ENCODE data around the gene TESK2.

Gene TESK2

DNA sequence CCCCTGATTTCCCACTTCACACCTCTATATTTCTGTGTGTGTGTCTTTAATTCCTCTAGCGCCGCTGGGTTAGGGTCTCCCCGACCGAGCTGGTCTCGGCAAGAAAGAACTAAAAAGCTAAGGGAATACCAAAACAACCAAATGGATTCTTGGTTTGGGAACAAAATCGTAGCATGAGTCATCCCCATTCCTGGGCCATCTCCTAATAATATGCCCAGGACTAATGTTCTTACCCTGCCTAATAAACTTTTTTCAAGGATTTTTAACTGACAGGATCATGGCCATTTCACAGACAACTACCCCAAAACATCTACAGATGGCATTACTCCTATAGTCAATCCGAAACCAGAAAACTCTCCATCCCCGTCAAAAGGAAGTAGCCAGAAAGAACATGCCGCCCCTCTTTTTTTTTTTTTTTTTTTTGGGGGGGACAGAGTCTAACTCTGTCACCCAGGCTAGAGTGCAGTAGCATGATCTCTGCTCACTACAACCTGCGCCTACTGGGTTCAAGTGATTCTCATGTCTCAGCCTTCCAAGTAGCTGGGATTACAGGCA lies 168.4 kb downstream of the TESK2 start:
- Histone ChIP-seq H3K27me3 (ENCODE audit: control insufficient read depth in 1 of 2, insufficient read depth in 2 of 2, low read length in 2 of 2) (peaks cover 0 to 4% of the 10 kb centered on the region in 2 donors), H3K27ac (ENCODE audit: low read length) (no peak overlapping the region)

GRCh38 chr1:45321444-45321843 lies 169.5 kb downstream of the TESK2 start:
- no peaks in the 10 kb centered on the region for H3K9me3 ChIP-seq (ENCODE audit: control insufficient read depth in 2 of 2, low read length in 2 of 2)
- H3K4me1 ChIP-seq (ENCODE audit: control insufficient read depth, insufficient read depth, low read length): peaks cover 3% of the 10 kb centered on the region
- no peak overlapping the region for H3K9ac ChIP-seq (ENCODE audit: low read length in 2 of 2)
- no peaks in the 10 kb centered on the region for H3K36me3 ChIP-seq (ENCODE audit: control insufficient read depth in 2 of 2, insufficient read depth in 2 of 2, low read length in 2 of 2)
- H3K27me3 ChIP-seq (ENCODE audit: control insufficient read depth in 1 of 2, insufficient read depth in 2 of 2, low read length in 2 of 2): no peaks in the 10 kb centered on the region
- H3K4me3 ChIP-seq (ENCODE audit: low read length in 2 of 2): no peak overlapping the region
- H3K27ac ChIP-seq (ENCODE audit: low read length): no peak overlapping the region

More for the DNA sequence above, 168.4 kb downstream of the TESK2 start:
- no peak overlapping the region for H3K9ac ChIP-seq (ENCODE audit: low read length in 2 of 2)
- H3K36me3 ChIP-seq (ENCODE audit: control insufficient read depth in 2 of 2, insufficient read depth in 2 of 2, low read length in 2 of 2): no peaks in the 10 kb centered on the region
- no peak overlapping the region for H3K4me3 ChIP-seq (ENCODE audit: low read length in 2 of 2)
- peaks cover 15% of the 10 kb centered on the region for H3K4me1 ChIP-seq (ENCODE audit: control insufficient read depth, insufficient read depth, low read length)
- H3K9me3 ChIP-seq (ENCODE audit: control insufficient read depth in 2 of 2, low read length in 2 of 2): no peaks in the 10 kb centered on the region

DNA sequence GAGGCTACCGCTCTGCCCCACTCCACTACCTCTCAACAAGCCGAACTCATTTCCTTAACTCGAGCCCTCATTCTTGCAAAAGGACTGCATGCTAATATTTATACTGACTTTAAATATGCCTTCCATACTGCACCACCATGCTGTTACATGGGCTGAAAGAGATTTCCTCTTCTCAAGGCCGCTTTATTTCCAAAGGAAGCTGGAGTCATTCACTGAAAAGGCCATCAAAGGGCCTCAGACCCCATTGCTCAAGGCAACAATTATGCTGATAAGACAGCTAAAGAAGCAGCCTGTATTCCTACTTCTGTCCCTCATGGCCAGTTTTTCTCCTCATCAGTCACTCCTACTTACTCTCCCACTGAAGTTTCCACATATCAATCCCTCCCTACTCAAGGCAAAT lies 171.2 kb downstream of the TESK2 start:
- no peak overlapping the region for H3K27ac ChIP-seq (ENCODE audit: low read length)
- no peaks in the 10 kb centered on the region for H3K27me3 ChIP-seq (ENCODE audit: control insufficient read depth in 1 of 2, insufficient read depth in 2 of 2, low read length in 2 of 2)
- no peaks in the 10 kb centered on the region for H3K4me1 ChIP-seq (ENCODE audit: control insufficient read depth, insufficient read depth, low read length)
- H3K36me3 ChIP-seq (ENCODE audit: control insufficient read depth in 2 of 2, insufficient read depth in 2 of 2, low read length in 2 of 2): no peaks in the 10 kb centered on the region
- H3K9me3 ChIP-seq (ENCODE audit: control insufficient read depth in 2 of 2, low read length in 2 of 2): no peaks in the 10 kb centered on the region
- H3K4me3 ChIP-seq (ENCODE audit: low read length in 2 of 2): no peak overlapping the region
- no peak overlapping the region for H3K9ac ChIP-seq (ENCODE audit: low read length in 2 of 2)

DNA sequence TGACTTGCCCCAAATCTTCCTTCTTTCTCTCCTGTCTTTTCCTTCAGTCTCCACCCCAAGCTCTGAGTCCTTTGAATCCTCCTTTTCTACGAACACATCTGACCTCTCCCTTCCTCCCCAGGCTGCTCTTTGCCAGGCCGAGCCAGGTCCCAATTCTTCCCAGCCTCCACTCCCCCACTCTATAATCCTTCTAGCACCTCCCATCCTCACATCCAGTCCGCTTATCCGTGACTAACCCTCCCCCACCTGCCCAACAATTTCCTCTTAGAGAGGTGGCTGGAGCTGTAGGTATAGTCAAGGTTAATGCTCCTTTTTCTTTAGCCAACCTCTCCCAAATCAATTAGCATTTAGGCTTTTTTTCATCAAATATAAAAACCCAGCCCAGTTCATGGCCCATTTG lies 173.8 kb downstream of the TESK2 start:
- no peak overlapping the region for H3K9ac ChIP-seq (ENCODE audit: low read length in 2 of 2)

DNA sequence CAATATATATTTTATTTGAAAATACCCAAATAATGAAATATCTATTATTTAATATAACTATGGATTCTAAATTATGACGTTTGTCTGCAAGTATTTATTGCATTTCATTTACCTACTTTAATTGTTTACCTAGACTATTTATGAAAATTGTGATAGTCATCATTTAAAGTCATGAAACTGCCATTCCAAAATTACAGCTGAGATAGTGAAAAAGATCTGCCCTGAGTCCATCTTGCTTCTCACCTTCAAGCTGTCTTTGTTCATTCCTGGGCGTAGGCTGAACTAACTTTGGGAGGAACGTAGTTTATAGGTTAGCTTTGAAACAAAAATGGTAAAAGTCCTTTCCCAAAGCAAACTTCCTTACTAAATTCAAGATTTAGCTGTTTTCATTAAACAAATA lies 176.7 kb downstream of the TESK2 start:
- no peaks in the 10 kb centered on the region for H3K4me1 ChIP-seq (ENCODE audit: control insufficient read depth, insufficient read depth, low read length)
- H3K4me3 ChIP-seq (ENCODE audit: low read length in 2 of 2): no peak overlapping the region
- no peaks in the 10 kb centered on the region for H3K36me3 ChIP-seq (ENCODE audit: control insufficient read depth in 2 of 2, insufficient read depth in 2 of 2, low read length in 2 of 2)
- H3K9me3 ChIP-seq (ENCODE audit: control insufficient read depth in 2 of 2, low read length in 2 of 2): no peaks in the 10 kb centered on the region
- H3K27ac ChIP-seq (ENCODE audit: low read length): no peak overlapping the region
- no peaks in the 10 kb centered on the region for H3K27me3 ChIP-seq (ENCODE audit: control insufficient read depth in 1 of 2, insufficient read depth in 2 of 2, low read length in 2 of 2)
- no peak overlapping the region for H3K9ac ChIP-seq (ENCODE audit: low read length in 2 of 2)

More for the DNA sequence above, 173.8 kb downstream of the TESK2 start:
- no peaks in the 10 kb centered on the region for H3K27me3 ChIP-seq (ENCODE audit: control insufficient read depth in 1 of 2, insufficient read depth in 2 of 2, low read length in 2 of 2)
- no peak overlapping the region for H3K4me3 ChIP-seq (ENCODE audit: low read length in 2 of 2)
- H3K36me3 ChIP-seq (ENCODE audit: control insufficient read depth in 2 of 2, insufficient read depth in 2 of 2, low read length in 2 of 2): no peaks in the 10 kb centered on the region
- H3K4me1 ChIP-seq (ENCODE audit: control insufficient read depth, insufficient read depth, low read length): no peaks in the 10 kb centered on the region
- no peaks in the 10 kb centered on the region for H3K9me3 ChIP-seq (ENCODE audit: control insufficient read depth in 2 of 2, low read length in 2 of 2)
- no peak overlapping the region for H3K27ac ChIP-seq (ENCODE audit: low read length)

DNA sequence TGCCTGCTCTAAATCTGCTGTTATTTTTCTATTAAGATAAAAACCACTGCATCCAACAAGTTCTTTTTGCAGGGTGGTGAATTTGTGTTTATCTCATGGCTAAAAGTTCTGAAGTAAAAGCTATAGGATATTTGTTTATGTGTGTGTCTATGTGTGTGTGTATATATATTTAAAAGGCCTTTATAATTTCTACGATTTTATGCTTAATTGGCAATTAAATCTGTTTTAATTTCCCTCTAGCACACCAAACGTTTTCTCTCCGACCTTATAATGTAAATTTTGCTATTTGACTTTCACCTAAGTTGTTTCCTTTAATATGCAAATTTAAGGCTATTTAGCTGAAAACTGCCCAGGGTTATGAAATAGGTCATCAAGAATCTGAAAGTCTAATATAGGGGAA lies 184.1 kb downstream of the TESK2 start:
- no peak overlapping the region for H3K9ac ChIP-seq (ENCODE audit: low read length in 2 of 2)
- H3K9me3 ChIP-seq (ENCODE audit: control insufficient read depth in 2 of 2, low read length in 2 of 2): no peaks in the 10 kb centered on the region
- H3K4me3 ChIP-seq (ENCODE audit: low read length in 2 of 2): no peak overlapping the region
- peaks cover 17% of the 10 kb centered on the region for H3K4me1 ChIP-seq (ENCODE audit: control insufficient read depth, insufficient read depth, low read length)
- H3K27ac ChIP-seq (ENCODE audit: low read length): no peak overlapping the region
- H3K27me3 ChIP-seq (ENCODE audit: control insufficient read depth in 1 of 2, insufficient read depth in 2 of 2, low read length in 2 of 2): no peaks in the 10 kb centered on the region
- no peaks in the 10 kb centered on the region for H3K36me3 ChIP-seq (ENCODE audit: control insufficient read depth in 2 of 2, insufficient read depth in 2 of 2, low read length in 2 of 2)

DNA sequence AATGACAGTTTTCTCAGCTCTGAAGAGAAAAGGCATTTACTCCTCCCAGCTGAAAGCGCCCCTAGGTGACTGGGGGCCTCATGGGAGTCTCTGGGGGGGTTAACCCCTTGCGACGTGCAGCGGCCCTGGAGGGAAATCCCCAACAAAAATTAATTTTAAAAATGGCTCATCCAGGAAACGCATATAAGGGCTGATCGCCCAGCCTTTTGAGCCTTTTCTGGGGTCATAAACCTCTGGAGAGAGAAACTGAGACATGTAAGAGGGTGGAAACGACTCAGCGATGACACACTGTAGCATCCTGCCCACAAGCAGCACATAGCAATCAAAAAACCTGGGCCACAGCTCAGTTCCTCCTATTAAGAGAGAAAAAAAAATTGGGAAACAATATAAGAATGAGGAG lies 184.6 kb downstream of the TESK2 start:
- no peaks in the 10 kb centered on the region for H3K27me3 ChIP-seq (ENCODE audit: control insufficient read depth in 1 of 2, insufficient read depth in 2 of 2, low read length in 2 of 2)
- peaks cover 17% of the 10 kb centered on the region for H3K4me1 ChIP-seq (ENCODE audit: control insufficient read depth, insufficient read depth, low read length)
- no peaks in the 10 kb centered on the region for H3K36me3 ChIP-seq (ENCODE audit: control insufficient read depth in 2 of 2, insufficient read depth in 2 of 2, low read length in 2 of 2)
- no peak overlapping the region for H3K9ac ChIP-seq (ENCODE audit: low read length in 2 of 2)
- H3K4me3 ChIP-seq (ENCODE audit: low read length in 2 of 2): no peak overlapping the region
- no peak overlapping the region for H3K27ac ChIP-seq (ENCODE audit: low read length)
- no peaks in the 10 kb centered on the region for H3K9me3 ChIP-seq (ENCODE audit: control insufficient read depth in 2 of 2, low read length in 2 of 2)

DNA sequence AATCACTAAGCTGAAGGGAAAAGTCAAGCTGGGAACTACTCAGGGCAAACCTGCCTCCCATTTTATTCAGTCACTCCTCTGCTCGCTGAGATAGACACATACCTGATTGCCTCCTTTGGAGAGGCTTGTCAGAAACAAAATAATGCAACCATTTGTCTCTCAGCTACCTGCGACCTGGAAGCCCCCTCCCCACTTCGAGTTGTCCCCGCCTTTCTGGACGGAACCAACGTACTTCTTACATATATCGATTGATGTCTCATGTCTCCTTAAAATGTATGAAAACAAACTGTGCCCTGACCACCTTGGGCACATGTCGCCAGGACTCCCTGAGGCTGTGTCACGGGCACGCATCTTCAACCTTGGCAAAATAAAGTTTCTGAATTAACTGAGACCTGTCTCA lies 185.7 kb downstream of the TESK2 start:
- Histone ChIP-seq H3K36me3 (ENCODE audit: control insufficient read depth in 2 of 2, insufficient read depth in 2 of 2, low read length in 2 of 2) (no peaks in the 10 kb centered on the region), H3K4me1 (ENCODE audit: control insufficient read depth, insufficient read depth, low read length) (peaks cover 17% of the 10 kb centered on the region), H3K27ac (ENCODE audit: low read length) (no peak overlapping the region)

GRCh38 chr1:45304311-45305081 lies 186.5 kb downstream of the TESK2 start:
- Histone ChIP-seq H3K4me1 (ENCODE audit: control insufficient read depth, insufficient read depth, low read length) (peaks cover 20% of the 10 kb centered on the region), H3K27me3 (ENCODE audit: control insufficient read depth in 1 of 2, insufficient read depth in 2 of 2, low read length in 2 of 2) (no peaks in the 10 kb centered on the region), H3K36me3 (ENCODE audit: control insufficient read depth in 2 of 2, insufficient read depth in 2 of 2, low read length in 2 of 2) (no peaks in the 10 kb centered on the region), H3K4me3 (ENCODE audit: low read length in 2 of 2) (peak overlapping the region; percentile 87 to 91), H3K9ac (ENCODE audit: low read length in 2 of 2) (peak overlapping the region; percentile 91 to 92), H3K27ac (ENCODE audit: low read length) (peak overlapping the region; percentile 88), H3K9me3 (ENCODE audit: control insufficient read depth in 2 of 2, low read length in 2 of 2) (no peaks in the 10 kb centered on the region)

More for the DNA sequence above, 185.7 kb downstream of the TESK2 start:
- no peak overlapping the region for H3K4me3 ChIP-seq (ENCODE audit: low read length in 2 of 2)
- H3K27me3 ChIP-seq (ENCODE audit: control insufficient read depth in 1 of 2, insufficient read depth in 2 of 2, low read length in 2 of 2): no peaks in the 10 kb centered on the region
- no peaks in the 10 kb centered on the region for H3K9me3 ChIP-seq (ENCODE audit: control insufficient read depth in 2 of 2, low read length in 2 of 2)
- no peak overlapping the region for H3K9ac ChIP-seq (ENCODE audit: low read length in 2 of 2)

DNA sequence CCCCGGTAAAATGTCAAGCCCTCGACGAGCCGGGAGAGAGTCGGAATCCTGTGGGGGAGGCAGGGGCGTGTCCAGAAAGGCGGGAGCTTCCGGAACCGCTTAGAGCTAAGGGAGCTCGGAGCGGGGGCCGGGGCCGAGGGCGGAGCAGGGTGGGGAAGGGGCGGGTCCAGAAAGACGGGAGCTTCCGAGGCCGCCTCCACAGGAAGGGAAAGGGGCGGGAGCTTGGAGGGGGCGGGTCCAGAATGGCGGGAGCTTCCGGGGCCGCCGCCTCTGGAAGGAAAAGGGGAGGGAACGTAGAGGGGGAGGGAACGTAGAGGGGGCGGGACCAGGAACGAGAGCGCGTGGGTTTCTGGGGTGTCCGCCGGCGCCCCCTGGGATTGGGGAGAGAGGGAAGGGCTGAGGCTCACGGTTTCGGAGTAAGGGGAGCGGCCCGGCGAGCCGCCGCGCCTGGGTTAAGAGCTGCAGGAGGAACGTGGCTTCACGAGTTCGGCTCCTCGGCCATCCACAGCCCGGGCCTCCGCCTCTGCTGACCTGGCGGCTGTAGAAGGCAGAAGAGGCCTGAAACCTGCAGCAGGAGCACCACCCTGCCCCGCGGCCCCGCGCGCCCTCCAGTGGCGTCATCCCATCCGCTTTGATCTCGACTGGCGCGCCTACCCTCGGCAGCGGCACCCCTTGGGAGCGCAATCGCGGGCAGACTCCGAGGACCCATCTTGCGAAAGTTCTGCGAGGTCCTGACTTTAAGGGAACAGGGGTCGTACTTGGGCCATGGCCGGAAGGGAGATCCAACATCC lies 187.2 kb downstream of the TESK2 start:
- no peaks in the 10 kb centered on the region for H3K9me3 ChIP-seq (ENCODE audit: control insufficient read depth in 2 of 2, low read length in 2 of 2)
- no peaks in the 10 kb centered on the region for H3K36me3 ChIP-seq (ENCODE audit: control insufficient read depth in 2 of 2, insufficient read depth in 2 of 2, low read length in 2 of 2)
- H3K4me1 ChIP-seq (ENCODE audit: control insufficient read depth, insufficient read depth, low read length): peaks cover 20% of the 10 kb centered on the region
- H3K27ac ChIP-seq (ENCODE audit: low read length): peak overlapping the region; percentile 88
- no peaks in the 10 kb centered on the region for H3K27me3 ChIP-seq (ENCODE audit: control insufficient read depth in 1 of 2, insufficient read depth in 2 of 2, low read length in 2 of 2)
- H3K4me3 ChIP-seq (ENCODE audit: low read length in 2 of 2): peak overlapping the region; percentile 87 to 91
- H3K9ac ChIP-seq (ENCODE audit: low read length in 2 of 2): peak overlapping the region; percentile 91 to 92

Data from stomach smooth muscle (tissue), 2 donors.